Tongue (tissue), 2 donors: ENCODE measurements around the gene POMP. TPM values are rescaled to one million over a fixed set of nuclear protein-coding genes. Genes with fewer than 3 reads are reported as not detected.

ENCODE experiments used
- DNase-seq: peaks from one replicate; pipeline ENCODE4 v3.0.0-alpha.2; 2015
- total RNA-seq: library from RNA; depleted of rRNA; stranded (reverse); fragments of >200 nt; gene quantifications from one replicate; pipeline ENCODE4 v1.2.3, GENCODE V29; 2014

The POMP gene
- 63.9 TPM for total RNA-seq

- DNase-seq: peak; percentile 97
These were observed at the start of gene POMP for GRCh38 chr13:28658796-28659620. POMP (plus strand) TSS chr13:28659130; CDS start chr13:28659185, 55 bp downstream.

- DNase-seq: no peak
These were observed 49.5 kb upstream of the POMP start for GRCh38 chr13:28609381-28609780.

GRCh38 chr13:28609926-28610325 is 49.0 kb upstream of the POMP start:
- no peak for DNase-seq

GRCh38 chr13:28610996-28611395 is 47.9 kb upstream of the POMP start:
- no peak for DNase-seq

- no peak for DNase-seq
These were observed 47.2 kb upstream of the POMP start for GRCh38 chr13:28611654-28612131.

GRCh38 chr13:28613562-28613961 is 45.4 kb upstream of the POMP start:
- DNase-seq: no peak

- no peak for DNase-seq
These were observed 42.9 kb upstream of the POMP start for GRCh38 chr13:28615916-28616446.

GRCh38 chr13:28618230-28618994 is 40.5 kb upstream of the POMP start:
- DNase-seq: no peak

GRCh38 chr13:28620011-28620830 is 38.7 kb upstream of the POMP start:
- DNase-seq: no peak

GRCh38 chr13:28621449-28621848 is 37.5 kb upstream of the POMP start:
- DNase-seq: no peak

- DNase-seq: no peak
These were observed 36.6 kb upstream of the POMP start for GRCh38 chr13:28622286-28622685.

GRCh38 chr13:28623782-28624706 is 34.9 kb upstream of the POMP start:
- DNase-seq: no peak

- DNase-seq: no peak
These were observed 34.1 kb upstream of the POMP start for GRCh38 chr13:28624707-28625432.

GRCh38 chr13:28626266-28626665 is 32.7 kb upstream of the POMP start:
- no peak for DNase-seq

- no peak for DNase-seq
These were observed 30.7 kb upstream of the POMP start for GRCh38 chr13:28628241-28628640.

GRCh38 chr13:28630869-28631268 is 28.1 kb upstream of the POMP start:
- DNase-seq: no peak

- DNase-seq: no peak
These were observed 27.1 kb upstream of the POMP start for GRCh38 chr13:28631801-28632200.

GRCh38 chr13:28636069-28636468 is 22.9 kb upstream of the POMP start:
- DNase-seq: no peak

- DNase-seq: peak; percentile 66
These were observed 22.1 kb upstream of the POMP start for GRCh38 chr13:28636677-28637317.
